Left ventricle myocardium inferior (tissue), 1 donor: ENCODE data around the gene GNG7. TPM values are rescaled to one million over a fixed set of nuclear protein-coding genes. Genes with fewer than 3 reads are reported as not detected.
A peak's percentile ranks its signal among the peaks of the same experiment; 100 is the strongest.
"Not testable (repeated sequence)": the region's sequence is repeated elsewhere in the genome, so short reads cannot be mapped to it uniquely, and the experiment has no call there.

ENCODE experiments used
- DNase-seq: peaks from one replicate; pipeline ENCODE4 v3.0.0-alpha.2; 2020
- H3K27ac ChIP-seq: fragments of 200-600 bp; replicated peaks from 2 replicates; pipeline ENCODE4 v1.8.0; 2021
- H3K27me3 ChIP-seq: fragments of 200-600 bp; 2 replicates; pipeline ENCODE4 v1.8.0; 2021; ENCODE audit warnings: low read depth
- H3K36me3 ChIP-seq: fragments of 200-600 bp; 2 replicates; pipeline ENCODE4 v1.8.0; 2021
- H3K4me1 ChIP-seq: fragments of 200-600 bp; 2 replicates; pipeline ENCODE4 v1.8.0; 2021
- H3K4me3 ChIP-seq: fragments of 200-600 bp; 2 replicates; pipeline ENCODE4 v1.8.0; 2021; ENCODE audit warnings: mild to moderate bottlenecking, moderate library complexity
- H3K9me3 ChIP-seq: fragments of 200-600 bp; replicated peaks from 2 replicates; pipeline ENCODE4 v1.8.0; 2021
- CTCF ChIP-seq: fragments of 200-600 bp; IDR thresholded peaks from 2 replicates; pipeline ENCODE4 v1.8.0; 2021; ENCODE audit warnings: antibody characterized with exemption, mild to moderate bottlenecking, borderline replicate concordance
- intact Hi-C: fragments of 100-400 bp; cut with micrococcal nuclease; formaldehyde crosslinking; loops from one replicate; pipeline ENCODE4 v1.11.0; 2022
- total RNA-seq: library from RNA; stranded (reverse); fragmentation: NEBNext Ultra II Directional; extraction: Animal tissue kit (Norgen Biotek cat#: 25700); gene quantifications from one replicate; pipeline ENCODE4 v1.2.1, GENCODE V29; 2021
- donor health status: DM: no; HTN: yes; CAD: no; lungs with severe emphysema.

Gene GNG7
- total RNA-seq, 1 donor from 2014 or later: 46.6 TPM

- Histone ChIP-seq H3K27ac (peak overlapping the region; percentile 87), H3K36me3 (no peaks in the 10 kb centered on the region), H3K27me3 (peaks cover 7% of the 10 kb centered on the region), H3K9me3 (peaks cover 5% of the 10 kb centered on the region), H3K4me3 (peak overlapping the region; percentile 65), H3K4me1 (peaks cover 26% of the 10 kb centered on the region)
- peak; percentile 99 for TF ChIP-seq CTCF
- peak; percentile 94 for DNase-seq
- intact Hi-C loops: loop anchor here (5.0 kb wide), 1 partner anchor 139 kb away; no protein-coding TSS in a partner anchor
Measured at GRCh38 chr19:2610637-2611482, 91.6 kb downstream of the GNG7 start.

- no peak overlapping the region for H3K4me3 ChIP-seq
- intact Hi-C loops: loop anchor here (5.0 kb wide), 1 partner anchor 137 kb away; no protein-coding TSS in a partner anchor
- H3K4me1 ChIP-seq: peaks cover 28% of the 10 kb centered on the region
- H3K27me3 ChIP-seq: peaks cover 7% of the 10 kb centered on the region
- peak; percentile 7 for DNase-seq
- H3K27ac ChIP-seq: no peak overlapping the region
- no peaks in the 10 kb centered on the region for H3K36me3 ChIP-seq
- H3K9me3 ChIP-seq: peaks cover 1% of the 10 kb centered on the region
- TF ChIP-seq CTCF: no peak
Measured at GRCh38 chr19:2609389-2610116, 92.9 kb downstream of the GNG7 start.

- H3K27ac ChIP-seq, intact Hi-C loops: not testable (repeated sequence)
Measured at GRCh38 chr19:2609034-2609388, 93.5 kb downstream of the GNG7 start.

GRCh38 chr19:2608602-2608922, 93.9 kb downstream of the GNG7 start:
- H3K27ac ChIP-seq: no peak overlapping the region
- no peak for DNase-seq
- H3K4me1 ChIP-seq: peaks cover 28% of the 10 kb centered on the region
- TF ChIP-seq CTCF: no peak
- no peaks in the 10 kb centered on the region for H3K27me3 ChIP-seq
- H3K9me3 ChIP-seq: no peaks in the 10 kb centered on the region
- intact Hi-C loops: no loop called here
- no peaks in the 10 kb centered on the region for H3K36me3 ChIP-seq
- H3K4me3 ChIP-seq: no peak overlapping the region

More at GRCh38 chr19:2609034-2609388, 93.5 kb downstream of the GNG7 start:
- not testable (repeated sequence) for H3K36me3 ChIP-seq, H3K4me3 ChIP-seq, H3K9me3 ChIP-seq, H3K27me3 ChIP-seq, DNase-seq
- H3K4me1 ChIP-seq: peaks cover 28% of the 10 kb centered on the region

GRCh38 chr19:2607712-2608601, 94.5 kb downstream of the GNG7 start:
- H3K4me3 ChIP-seq: no peak overlapping the region
- TF ChIP-seq CTCF: no peak
- no peaks in the 10 kb centered on the region for H3K27me3 ChIP-seq
- intact Hi-C loops: no loop called here
- H3K9me3 ChIP-seq: no peaks in the 10 kb centered on the region
- no peaks in the 10 kb centered on the region for H3K36me3 ChIP-seq
- DNase-seq: no peak
- peak overlapping the region; percentile 30 for H3K27ac ChIP-seq
- H3K4me1 ChIP-seq: peaks cover 33% of the 10 kb centered on the region

GRCh38 chr19:2606774-2607173, 95.7 kb downstream of the GNG7 start:
- intact Hi-C loops, H3K27me3 ChIP-seq, H3K9me3 ChIP-seq, DNase-seq, H3K36me3 ChIP-seq, H3K4me3 ChIP-seq: not testable (repeated sequence)
- Histone ChIP-seq H3K27ac (peak overlapping the region; percentile 60), H3K4me1 (peaks cover 45% of the 10 kb centered on the region)

- H3K27me3 ChIP-seq, H3K4me3 ChIP-seq, H3K9me3 ChIP-seq, intact Hi-C loops, H3K36me3 ChIP-seq, DNase-seq: not testable (repeated sequence)
- peaks cover 46% of the 10 kb centered on the region for H3K4me1 ChIP-seq
- peak overlapping the region; percentile 60 for H3K27ac ChIP-seq
Measured at GRCh38 chr19:2605889-2606288, 96.6 kb downstream of the GNG7 start.
